Measurements from ENCODE around the gene SIRT5.

DNA sequence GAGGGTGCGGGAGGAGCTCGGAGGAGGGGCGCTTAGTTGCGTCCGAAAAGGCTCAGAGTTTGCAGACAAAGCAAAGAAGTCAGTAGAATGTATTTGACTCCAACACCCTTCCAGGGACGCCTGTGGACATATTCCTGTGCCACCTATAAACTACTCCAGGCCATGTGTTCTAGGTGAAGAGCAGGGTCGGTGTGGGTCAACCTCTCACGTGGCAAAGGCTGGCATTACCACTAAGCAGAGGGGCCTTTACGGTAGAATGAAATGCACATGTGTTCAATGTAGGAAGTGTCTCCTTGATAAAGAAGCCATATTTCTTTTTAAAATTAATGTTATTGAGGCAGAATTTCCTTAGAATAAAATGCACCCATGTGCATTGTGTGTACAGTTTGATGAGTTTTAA, 15.4 kb downstream of the SIRT5 start:
- TF ChIP-seq, protein P1, sequence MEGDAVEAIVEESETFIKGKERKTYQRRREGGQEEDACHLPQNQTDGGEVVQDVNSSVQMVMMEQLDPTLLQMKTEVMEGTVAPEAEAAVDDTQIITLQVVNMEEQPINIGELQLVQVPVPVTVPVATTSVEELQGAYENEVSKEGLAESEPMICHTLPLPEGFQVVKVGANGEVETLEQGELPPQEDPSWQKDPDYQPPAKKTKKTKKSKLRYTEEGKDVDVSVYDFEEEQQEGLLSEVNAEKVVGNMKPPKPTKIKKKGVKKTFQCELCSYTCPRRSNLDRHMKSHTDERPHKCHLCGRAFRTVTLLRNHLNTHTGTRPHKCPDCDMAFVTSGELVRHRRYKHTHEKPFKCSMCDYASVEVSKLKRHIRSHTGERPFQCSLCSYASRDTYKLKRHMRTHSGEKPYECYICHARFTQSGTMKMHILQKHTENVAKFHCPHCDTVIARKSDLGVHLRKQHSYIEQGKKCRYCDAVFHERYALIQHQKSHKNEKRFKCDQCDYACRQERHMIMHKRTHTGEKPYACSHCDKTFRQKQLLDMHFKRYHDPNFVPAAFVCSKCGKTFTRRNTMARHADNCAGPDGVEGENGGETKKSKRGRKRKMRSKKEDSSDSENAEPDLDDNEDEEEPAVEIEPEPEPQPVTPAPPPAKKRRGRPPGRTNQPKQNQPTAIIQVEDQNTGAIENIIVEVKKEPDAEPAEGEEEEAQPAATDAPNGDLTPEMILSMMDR (IDR thresholded peaks at IDR 0.05 in 2 of 3, conservative IDR thresholded peaks at IDR 0.05 in 1 of 3; ENCODE audit: borderline replicate concordance in 1 of 3, insufficient read depth in 1 of 3, low read depth in 2 of 3, low read length in 2 of 3): no peak
- no peak for TF ChIP-seq POLR2AphosphoS5 (IDR thresholded peaks at IDR 0.05; ENCODE audit: low read depth, low read length)
- no peak for TF ChIP-seq ZFX (IDR thresholded peaks at IDR 0.05)
- TF ChIP-seq POLR2A (IDR thresholded peaks at IDR 0.05; ENCODE audit: borderline replicate concordance, extremely low read depth, insufficient read depth, insufficient read length): no peak
- TF ChIP-seq ELF1 (IDR thresholded peaks at IDR 0.05; ENCODE audit: borderline replicate concordance, low read depth): no peak
- TF ChIP-seq SRF (IDR thresholded peaks at IDR 0.05; ENCODE audit: low read depth): no peak
- no peak for TF ChIP-seq REST (IDR thresholded peaks at IDR 0.05; ENCODE audit: low read depth)
- TF ChIP-seq SIN3A (IDR thresholded peaks at IDR 0.05; ENCODE audit: low read depth): no peak
- no peak for TF ChIP-seq EZH2 (IDR thresholded peaks at IDR 0.05)
- no peak for TF ChIP-seq EGR1 (IDR thresholded peaks at IDR 0.05; ENCODE audit: low read depth)
- TF ChIP-seq, protein P2, sequence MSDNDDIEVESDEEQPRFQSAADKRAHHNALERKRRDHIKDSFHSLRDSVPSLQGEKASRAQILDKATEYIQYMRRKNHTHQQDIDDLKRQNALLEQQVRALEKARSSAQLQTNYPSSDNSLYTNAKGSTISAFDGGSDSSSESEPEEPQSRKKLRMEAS (IDR thresholded peaks at IDR 0.05): no peak
